Measurements from ENCODE around the gene ATXN7L3.

GRCh38 chr17:44210342-44211192 is 10.9 kb upstream of the ATXN7L3 start:
- TF ChIP-seq HDGF (IDR thresholded peaks at IDR 0.05; ENCODE audit: borderline replicate concordance) = 0 out of 2 replicates have a peak, but pooled peaks have one; percentile 42
- no peak for TF ChIP-seq FOXK2 (IDR thresholded peaks at IDR 0.05)
- TF ChIP-seq FOXA1 (IDR thresholded peaks at IDR 0.05) = no peak
- TF ChIP-seq TARDBP (IDR thresholded peaks at IDR 0.05) = no peak

Measured in HEK293T (cell line).